ENCODE data around the gene MALSU1.

DNA sequence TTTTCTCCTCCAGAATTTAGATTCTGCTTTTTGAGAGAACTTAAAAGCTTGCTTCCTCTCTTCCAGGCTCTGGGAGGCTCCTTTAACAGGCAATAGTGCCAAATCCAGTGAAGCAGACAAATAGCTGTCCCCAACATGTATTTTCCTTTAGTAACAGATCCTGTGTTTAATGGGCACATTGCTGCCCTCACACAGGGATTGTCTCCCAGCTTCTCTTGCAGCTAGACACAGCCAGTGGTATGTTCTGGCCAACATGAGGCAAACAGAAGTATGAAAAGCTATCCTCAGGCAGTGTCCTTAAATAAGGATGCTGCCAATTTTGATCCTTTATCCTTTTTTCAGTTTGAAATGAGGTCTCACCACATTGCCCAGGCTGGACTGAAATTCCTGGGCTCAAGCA, 38.2 kb downstream of the MALSU1 start:
- TF ChIP-seq, protein P1, sequence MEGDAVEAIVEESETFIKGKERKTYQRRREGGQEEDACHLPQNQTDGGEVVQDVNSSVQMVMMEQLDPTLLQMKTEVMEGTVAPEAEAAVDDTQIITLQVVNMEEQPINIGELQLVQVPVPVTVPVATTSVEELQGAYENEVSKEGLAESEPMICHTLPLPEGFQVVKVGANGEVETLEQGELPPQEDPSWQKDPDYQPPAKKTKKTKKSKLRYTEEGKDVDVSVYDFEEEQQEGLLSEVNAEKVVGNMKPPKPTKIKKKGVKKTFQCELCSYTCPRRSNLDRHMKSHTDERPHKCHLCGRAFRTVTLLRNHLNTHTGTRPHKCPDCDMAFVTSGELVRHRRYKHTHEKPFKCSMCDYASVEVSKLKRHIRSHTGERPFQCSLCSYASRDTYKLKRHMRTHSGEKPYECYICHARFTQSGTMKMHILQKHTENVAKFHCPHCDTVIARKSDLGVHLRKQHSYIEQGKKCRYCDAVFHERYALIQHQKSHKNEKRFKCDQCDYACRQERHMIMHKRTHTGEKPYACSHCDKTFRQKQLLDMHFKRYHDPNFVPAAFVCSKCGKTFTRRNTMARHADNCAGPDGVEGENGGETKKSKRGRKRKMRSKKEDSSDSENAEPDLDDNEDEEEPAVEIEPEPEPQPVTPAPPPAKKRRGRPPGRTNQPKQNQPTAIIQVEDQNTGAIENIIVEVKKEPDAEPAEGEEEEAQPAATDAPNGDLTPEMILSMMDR (IDR thresholded peaks at IDR 0.05), result no peak
- TF ChIP-seq POLR2A (IDR thresholded peaks at IDR 0.05), result no peak
- no peak for TF ChIP-seq POLR2AphosphoS5 (IDR thresholded peaks at IDR 0.05; ENCODE audit: insufficient read depth in 1 of 2, low read depth in 1 of 2)

Measured in vagina (tissue), 2 donors.